Measurements from ENCODE around the gene HFM1. TPM values are rescaled to one million over a fixed set of nuclear protein-coding genes. Genes with fewer than 3 reads are reported as not detected.
"Not testable (repeated sequence)": the region's sequence is repeated elsewhere in the genome, so short reads cannot be mapped to it uniquely, and the experiment has no call there.

HFM1 gene
- polyA plus RNA-seq, 4 donors = 0.25 to 0.75 TPM; not detected in 2

DNA sequence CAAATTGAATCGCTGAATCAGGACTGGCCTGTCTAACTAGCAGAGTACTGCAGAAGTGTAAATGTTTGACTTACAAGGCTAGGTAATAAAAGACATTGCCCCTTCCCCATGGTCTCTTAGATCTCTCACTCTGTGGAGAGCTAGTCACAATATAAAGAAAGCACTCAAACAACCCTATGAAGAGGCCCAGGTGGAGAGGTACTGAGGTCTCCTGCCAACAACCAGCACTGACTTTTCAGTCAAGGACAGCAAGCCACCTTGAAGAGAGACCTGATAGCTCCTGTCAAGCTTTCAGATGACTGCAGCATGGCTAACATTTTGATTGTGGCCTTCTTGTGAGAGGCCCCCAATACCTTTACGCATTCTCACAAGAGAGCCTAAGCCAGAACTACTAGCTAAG lies 18.5 kb downstream of the HFM1 start:
- no peak overlapping the region for H3K4me3 ChIP-seq (ENCODE audit: low read depth in 1 of 3, low read length in 3 of 3)
- H3K9me3 ChIP-seq (ENCODE audit: control insufficient read depth in 2 of 2, insufficient read depth in 1 of 2, low read depth in 1 of 2, low read length in 1 of 2) = no peaks in the 10 kb centered on the region
- no peak overlapping the region for H3K27ac ChIP-seq (ENCODE audit: low read depth in 1 of 3, low read length in 2 of 3)
- H3K27me3 ChIP-seq (ENCODE audit: control insufficient read depth in 3 of 3, insufficient read depth in 3 of 3, low read length in 3 of 3) = no peaks in the 10 kb centered on the region
- DNase-seq (no peak), FAIRE-seq (no peak)
- no peaks in the 10 kb centered on the region for H3K36me3 ChIP-seq (ENCODE audit: control insufficient read depth in 3 of 3, insufficient read depth in 2 of 3, low read depth in 1 of 3, low read length in 3 of 3)
- 65 to 78% (median 77%) methylated on average over 2 of the region's 2 CpGs for WGBS, 3 donors
- no peaks in the 10 kb centered on the region for H3K4me1 ChIP-seq (ENCODE audit: control insufficient read depth in 3 of 3, insufficient read depth in 2 of 3, low read depth in 1 of 3, low read length in 2 of 3)

DNA sequence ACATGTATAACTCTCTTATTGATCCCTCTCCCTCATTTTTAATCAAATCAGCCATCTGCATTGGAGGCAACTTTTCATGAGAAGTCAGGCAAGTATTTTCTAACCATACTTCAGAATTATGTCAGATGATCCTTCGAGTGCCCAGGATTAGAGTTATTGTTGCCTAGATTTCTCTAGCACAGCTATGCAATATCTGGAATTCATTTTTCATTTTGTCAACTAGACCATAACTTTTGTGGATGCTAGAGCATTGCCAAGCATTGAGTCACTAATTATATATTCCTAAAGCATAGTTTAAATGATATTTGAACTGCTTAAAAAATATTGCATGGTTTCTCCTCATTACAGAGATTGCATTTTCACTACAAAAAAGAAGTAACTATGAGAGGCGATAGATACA lies 21.2 kb downstream of the HFM1 start:
- DNase-seq (no peak), FAIRE-seq (no peak)
- 78 to 86% (median 80%) methylated on average over 2 of the region's 2 CpGs for WGBS, 3 donors

GRCh38 chr1:91381844-91382243 lies 22.8 kb downstream of the HFM1 start:
- no peaks in the 10 kb centered on the region for H3K27me3 ChIP-seq (ENCODE audit: control insufficient read depth in 3 of 3, insufficient read depth in 3 of 3, low read length in 3 of 3)
- FAIRE-seq (no peak), DNase-seq (no peak)
- H3K27ac ChIP-seq (ENCODE audit: low read depth in 1 of 3, low read length in 2 of 3) = no peak overlapping the region
- no peaks in the 10 kb centered on the region for H3K36me3 ChIP-seq (ENCODE audit: control insufficient read depth in 3 of 3, insufficient read depth in 2 of 3, low read depth in 1 of 3, low read length in 3 of 3)
- H3K4me3 ChIP-seq (ENCODE audit: low read depth in 1 of 3, low read length in 3 of 3) = no peak overlapping the region
- 67 to 77% (median 76%) methylated on average over 3 of the region's 3 CpGs for WGBS, 3 donors
- H3K4me1 ChIP-seq (ENCODE audit: control insufficient read depth in 3 of 3, insufficient read depth in 2 of 3, low read depth in 1 of 3, low read length in 2 of 3) = no peaks in the 10 kb centered on the region
- no peaks in the 10 kb centered on the region for H3K9me3 ChIP-seq (ENCODE audit: control insufficient read depth in 2 of 2, insufficient read depth in 1 of 2, low read depth in 1 of 2, low read length in 1 of 2)

More for the DNA sequence above, 21.2 kb downstream of the HFM1 start:
- Histone ChIP-seq H3K27ac (ENCODE audit: low read depth in 1 of 3, low read length in 2 of 3) (no peak overlapping the region), H3K36me3 (ENCODE audit: control insufficient read depth in 3 of 3, insufficient read depth in 2 of 3, low read depth in 1 of 3, low read length in 3 of 3) (no peaks in the 10 kb centered on the region), H3K9me3 (ENCODE audit: control insufficient read depth in 2 of 2, insufficient read depth in 1 of 2, low read depth in 1 of 2, low read length in 1 of 2) (no peaks in the 10 kb centered on the region), H3K4me3 (ENCODE audit: low read depth in 1 of 3, low read length in 3 of 3) (no peak overlapping the region), H3K4me1 (ENCODE audit: control insufficient read depth in 3 of 3, insufficient read depth in 2 of 3, low read depth in 1 of 3, low read length in 2 of 3) (no peaks in the 10 kb centered on the region), H3K27me3 (ENCODE audit: control insufficient read depth in 3 of 3, insufficient read depth in 3 of 3, low read length in 3 of 3) (no peaks in the 10 kb centered on the region)

DNA sequence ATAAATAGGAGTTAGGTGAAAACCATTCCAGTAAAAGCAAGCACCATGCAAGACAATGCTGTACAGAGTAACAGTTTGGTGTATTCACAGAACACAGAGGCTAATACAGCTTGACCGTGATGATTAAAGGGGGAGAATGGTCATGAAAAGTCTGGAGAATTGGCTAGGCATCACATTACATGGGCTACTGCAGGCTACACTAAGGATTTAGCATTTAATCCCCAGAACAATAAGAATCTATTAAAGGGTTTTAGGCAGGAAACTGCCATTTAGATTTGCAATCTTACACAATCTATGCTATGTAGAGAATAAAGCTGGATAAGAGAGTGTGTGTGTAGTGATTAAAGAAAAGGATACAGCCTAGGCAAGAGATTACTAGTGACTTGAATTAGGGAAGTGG lies 30.6 kb downstream of the HFM1 start:
- FAIRE-seq = no peak
- WGBS, 3 donors = 88 to 100% (median 88%) methylated on average over 1 of the region's 1 CpG

GRCh38 chr1:91372230-91372629 lies 32.4 kb downstream of the HFM1 start:
- not testable (repeated sequence) for DNase-seq; H3K4me1 ChIP-seq (ENCODE audit: control insufficient read depth in 3 of 3, insufficient read depth in 2 of 3, low read depth in 1 of 3, low read length in 2 of 3); H3K27ac ChIP-seq (ENCODE audit: low read depth in 1 of 3, low read length in 2 of 3); H3K36me3 ChIP-seq (ENCODE audit: control insufficient read depth in 3 of 3, insufficient read depth in 2 of 3, low read depth in 1 of 3, low read length in 3 of 3); FAIRE-seq; H3K4me3 ChIP-seq (ENCODE audit: low read depth in 1 of 3, low read length in 3 of 3); H3K9me3 ChIP-seq (ENCODE audit: control insufficient read depth in 2 of 2, insufficient read depth in 1 of 2, low read depth in 1 of 2, low read length in 1 of 2); H3K27me3 ChIP-seq (ENCODE audit: control insufficient read depth in 3 of 3, insufficient read depth in 3 of 3, low read length in 3 of 3)
- WGBS, 3 donors = 95 to 99% (median 96%) methylated on average over 3 of the region's 3 CpGs

More for the DNA sequence above, 30.6 kb downstream of the HFM1 start:
- Histone ChIP-seq H3K36me3 (ENCODE audit: control insufficient read depth in 3 of 3, insufficient read depth in 2 of 3, low read depth in 1 of 3, low read length in 3 of 3) (no peaks in the 10 kb centered on the region), H3K27ac (ENCODE audit: low read depth in 1 of 3, low read length in 2 of 3) (no peak overlapping the region), H3K4me3 (ENCODE audit: low read depth in 1 of 3, low read length in 3 of 3) (no peak overlapping the region), H3K9me3 (ENCODE audit: control insufficient read depth in 2 of 2, insufficient read depth in 1 of 2, low read depth in 1 of 2, low read length in 1 of 2) (no peaks in the 10 kb centered on the region), H3K27me3 (ENCODE audit: control insufficient read depth in 3 of 3, insufficient read depth in 3 of 3, low read length in 3 of 3) (no peaks in the 10 kb centered on the region), H3K4me1 (ENCODE audit: control insufficient read depth in 3 of 3, insufficient read depth in 2 of 3, low read depth in 1 of 3, low read length in 2 of 3) (no peaks in the 10 kb centered on the region)
- no peak for DNase-seq

DNA sequence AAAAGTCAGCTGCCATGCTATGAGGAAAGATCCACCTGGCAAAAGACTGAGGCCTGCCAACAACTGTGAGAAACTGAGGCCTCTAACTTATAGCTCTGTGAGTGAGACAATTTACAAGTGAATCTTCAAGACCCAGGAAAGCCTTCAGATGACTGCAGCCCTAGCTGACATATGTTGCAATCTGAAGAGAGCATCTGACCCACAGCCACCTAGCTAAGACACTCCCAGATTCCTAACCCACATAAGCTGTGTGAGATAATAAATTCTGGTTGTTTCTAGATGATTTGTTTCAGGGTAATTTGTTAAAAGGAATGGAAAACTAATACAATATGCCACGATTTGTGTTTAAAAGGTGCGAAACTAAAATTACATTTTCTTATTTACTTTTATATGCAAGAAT lies 55.1 kb downstream of the HFM1 start:
- FAIRE-seq (no peak), DNase-seq (no peak)
- 88 to 91% (median 88%) methylated on average over 2 of the region's 2 CpGs for WGBS, 3 donors

DNA sequence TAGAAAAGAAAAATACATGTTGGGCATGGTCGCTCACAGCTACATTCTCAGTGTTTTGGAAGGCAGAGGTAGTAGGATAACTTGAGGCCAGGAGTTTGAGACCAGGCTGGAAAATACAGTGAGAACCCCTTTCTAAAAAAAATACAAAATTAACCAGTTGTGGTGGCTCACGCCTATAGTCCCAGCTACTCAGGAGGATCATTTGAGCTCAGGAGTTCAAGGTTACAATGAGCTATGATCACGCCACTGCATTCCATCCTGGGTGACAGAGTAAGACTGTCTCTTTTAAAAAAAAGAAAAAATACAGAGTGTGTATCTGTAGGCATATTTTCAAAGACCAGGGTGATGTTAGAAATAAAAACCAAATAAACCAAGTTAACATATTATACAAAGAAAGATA lies 57.8 kb downstream of the HFM1 start:
- H3K36me3 ChIP-seq (ENCODE audit: control insufficient read depth in 3 of 3, insufficient read depth in 2 of 3, low read depth in 1 of 3, low read length in 3 of 3) = no peaks in the 10 kb centered on the region
- no peaks in the 10 kb centered on the region for H3K4me1 ChIP-seq (ENCODE audit: control insufficient read depth in 3 of 3, insufficient read depth in 2 of 3, low read depth in 1 of 3, low read length in 2 of 3)
- H3K9me3 ChIP-seq (ENCODE audit: control insufficient read depth in 2 of 2, insufficient read depth in 1 of 2, low read depth in 1 of 2, low read length in 1 of 2) = no peaks in the 10 kb centered on the region
- FAIRE-seq (no peak), DNase-seq (no peak)
- no peak overlapping the region for H3K27ac ChIP-seq (ENCODE audit: low read depth in 1 of 3, low read length in 2 of 3)
- WGBS, 3 donors = 87 to 90% (median 88%) methylated on average over 3 of the region's 3 CpGs
- H3K27me3 ChIP-seq (ENCODE audit: control insufficient read depth in 3 of 3, insufficient read depth in 3 of 3, low read length in 3 of 3) = no peaks in the 10 kb centered on the region
- H3K4me3 ChIP-seq (ENCODE audit: low read depth in 1 of 3, low read length in 3 of 3) = no peak overlapping the region

More for the DNA sequence above, 55.1 kb downstream of the HFM1 start:
- H3K27ac ChIP-seq (ENCODE audit: low read depth in 1 of 3, low read length in 2 of 3) = no peak overlapping the region
- no peak overlapping the region for H3K4me3 ChIP-seq (ENCODE audit: low read depth in 1 of 3, low read length in 3 of 3)
- no peaks in the 10 kb centered on the region for H3K4me1 ChIP-seq (ENCODE audit: control insufficient read depth in 3 of 3, insufficient read depth in 2 of 3, low read depth in 1 of 3, low read length in 2 of 3)
- no peaks in the 10 kb centered on the region for H3K36me3 ChIP-seq (ENCODE audit: control insufficient read depth in 3 of 3, insufficient read depth in 2 of 3, low read depth in 1 of 3, low read length in 3 of 3)
- H3K9me3 ChIP-seq (ENCODE audit: control insufficient read depth in 2 of 2, insufficient read depth in 1 of 2, low read depth in 1 of 2, low read length in 1 of 2) = no peaks in the 10 kb centered on the region
- H3K27me3 ChIP-seq (ENCODE audit: control insufficient read depth in 3 of 3, insufficient read depth in 3 of 3, low read length in 3 of 3) = no peaks in the 10 kb centered on the region

- FAIRE-seq = no peak
- no peaks in the 10 kb centered on the region for H3K9me3 ChIP-seq (ENCODE audit: control insufficient read depth in 2 of 2, insufficient read depth in 1 of 2, low read depth in 1 of 2, low read length in 1 of 2)
- WGBS, 3 donors = 61 to 71% (median 65%) methylated on average over 4 of the region's 4 CpGs
- no peaks in the 10 kb centered on the region for H3K36me3 ChIP-seq (ENCODE audit: control insufficient read depth in 3 of 3, insufficient read depth in 2 of 3, low read depth in 1 of 3, low read length in 3 of 3)
- no peaks in the 10 kb centered on the region for H3K4me1 ChIP-seq (ENCODE audit: control insufficient read depth in 3 of 3, insufficient read depth in 2 of 3, low read depth in 1 of 3, low read length in 2 of 3)
- no peak for DNase-seq
- no peak overlapping the region for H3K4me3 ChIP-seq (ENCODE audit: low read depth in 1 of 3, low read length in 3 of 3)
- H3K27me3 ChIP-seq (ENCODE audit: control insufficient read depth in 3 of 3, insufficient read depth in 3 of 3, low read length in 3 of 3) = no peaks in the 10 kb centered on the region
- no peak overlapping the region for H3K27ac ChIP-seq (ENCODE audit: low read depth in 1 of 3, low read length in 2 of 3)
These were observed 59.1 kb downstream of the HFM1 start for GRCh38 chr1:91345395-91346005.

- no peak overlapping the region for H3K4me3 ChIP-seq (ENCODE audit: low read depth in 1 of 3, low read length in 3 of 3)
- no peak overlapping the region for H3K27ac ChIP-seq (ENCODE audit: low read depth in 1 of 3, low read length in 2 of 3)
- FAIRE-seq (no peak), DNase-seq (no peak)
- no peaks in the 10 kb centered on the region for H3K9me3 ChIP-seq (ENCODE audit: control insufficient read depth in 2 of 2, insufficient read depth in 1 of 2, low read depth in 1 of 2, low read length in 1 of 2)
- WGBS, 3 donors = 95 to 96% (median 95%) methylated on average over 7 of the region's 7 CpGs
- no peaks in the 10 kb centered on the region for H3K36me3 ChIP-seq (ENCODE audit: control insufficient read depth in 3 of 3, insufficient read depth in 2 of 3, low read depth in 1 of 3, low read length in 3 of 3)
- no peaks in the 10 kb centered on the region for H3K27me3 ChIP-seq (ENCODE audit: control insufficient read depth in 3 of 3, insufficient read depth in 3 of 3, low read length in 3 of 3)
- H3K4me1 ChIP-seq (ENCODE audit: control insufficient read depth in 3 of 3, insufficient read depth in 2 of 3, low read depth in 1 of 3, low read length in 2 of 3) = no peaks in the 10 kb centered on the region
These were observed 66.1 kb downstream of the HFM1 start for GRCh38 chr1:91338501-91338900.
